HG02938 (cell line): ENCODE measurements around the gene DMBX1.

Experiments
- ATAC-seq: cut with Tn5 transposase; IDR thresholded peaks from one replicate; pipeline ENCODE4 v1.9.1; 2021; ENCODE audit warnings: mild to moderate bottlenecking, moderate library complexity; ENCODE audit not compliant: unreplicated experiment

Gene DMBX1

GRCh38 chr1:46489638-46490405 is at the start of gene DMBX1:
Gene DMBX1 (plus strand): TSS chr1:46489836. CDS start chr1:46507011, 17,175 bp downstream.
- no peak for ATAC-seq

- no peak for ATAC-seq
Observed at GRCh38 chr1:46440478-46440877, 49.2 kb upstream of the DMBX1 start.

- ATAC-seq, result peak; percentile 65
Observed at GRCh38 chr1:46442317-46443161, 47.1 kb upstream of the DMBX1 start.

- no peak for ATAC-seq
Observed at GRCh38 chr1:46444466-46444865, 45.2 kb upstream of the DMBX1 start.

GRCh38 chr1:46445773-46446256 is 43.8 kb upstream of the DMBX1 start:
- no peak for ATAC-seq

- no peak for ATAC-seq
Observed at GRCh38 chr1:46446646-46447498, 42.8 kb upstream of the DMBX1 start.

- no peak for ATAC-seq
Observed at GRCh38 chr1:46447499-46448108, 42.0 kb upstream of the DMBX1 start.

- ATAC-seq, result no peak
Observed at GRCh38 chr1:46448109-46448911, 41.3 kb upstream of the DMBX1 start.

GRCh38 chr1:46449223-46450159 is 40.1 kb upstream of the DMBX1 start:
- no peak for ATAC-seq

- ATAC-seq, result no peak
Observed at GRCh38 chr1:46450160-46450517, 39.5 kb upstream of the DMBX1 start.

GRCh38 chr1:46451948-46452930 is 37.4 kb upstream of the DMBX1 start:
- no peak for ATAC-seq

GRCh38 chr1:46452931-46453325 is 36.7 kb upstream of the DMBX1 start:
- no peak for ATAC-seq

- ATAC-seq, result no peak
Observed at GRCh38 chr1:46453449-46453848, 36.2 kb upstream of the DMBX1 start.

GRCh38 chr1:46455951-46456350 is 33.7 kb upstream of the DMBX1 start:
- no peak for ATAC-seq

- no peak for ATAC-seq
Observed at GRCh38 chr1:46456411-46456963, 33.1 kb upstream of the DMBX1 start.

GRCh38 chr1:46457178-46457577 is 32.5 kb upstream of the DMBX1 start:
- ATAC-seq, result no peak

GRCh38 chr1:46458190-46458589 is 31.4 kb upstream of the DMBX1 start:
- no peak for ATAC-seq
